ENCODE data around the gene CORO2A. TPM values are rescaled to one million over a fixed set of nuclear protein-coding genes. Genes with fewer than 3 reads are reported as not detected.
"Not testable (repeated sequence)": the region's sequence is repeated elsewhere in the genome, so short reads cannot be mapped to it uniquely, and the experiment has no call there.

Gene CORO2A
- total and polyA plus RNA-seq, 11 donors = 0.09 to 2.2 (median 0.22) TPM

DNA sequence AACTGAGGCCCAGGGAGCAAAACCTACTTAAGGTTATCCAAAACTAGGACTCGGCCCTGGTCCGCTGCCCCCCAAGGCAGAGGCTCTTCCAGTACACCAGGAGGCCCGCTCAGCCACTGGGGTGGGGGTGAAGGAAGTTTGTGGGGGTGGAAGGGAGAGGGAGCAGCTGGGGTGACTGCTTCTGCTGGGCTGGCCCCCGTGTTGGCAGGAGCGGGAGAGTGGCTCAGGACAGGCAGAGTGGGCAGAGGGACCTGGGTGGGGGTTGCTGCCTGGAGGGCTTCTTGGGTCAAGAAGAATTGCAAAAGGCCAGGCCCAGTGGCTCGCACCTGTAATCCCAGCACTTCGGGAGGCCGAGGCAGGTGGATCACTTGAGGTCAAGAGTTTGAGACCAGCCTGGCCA, 65.2 kb downstream of the CORO2A start:
- intact Hi-C loops (cut with DNase I) = no loop called here
- H3K27ac ChIP-seq = no peak overlapping the region

DNA sequence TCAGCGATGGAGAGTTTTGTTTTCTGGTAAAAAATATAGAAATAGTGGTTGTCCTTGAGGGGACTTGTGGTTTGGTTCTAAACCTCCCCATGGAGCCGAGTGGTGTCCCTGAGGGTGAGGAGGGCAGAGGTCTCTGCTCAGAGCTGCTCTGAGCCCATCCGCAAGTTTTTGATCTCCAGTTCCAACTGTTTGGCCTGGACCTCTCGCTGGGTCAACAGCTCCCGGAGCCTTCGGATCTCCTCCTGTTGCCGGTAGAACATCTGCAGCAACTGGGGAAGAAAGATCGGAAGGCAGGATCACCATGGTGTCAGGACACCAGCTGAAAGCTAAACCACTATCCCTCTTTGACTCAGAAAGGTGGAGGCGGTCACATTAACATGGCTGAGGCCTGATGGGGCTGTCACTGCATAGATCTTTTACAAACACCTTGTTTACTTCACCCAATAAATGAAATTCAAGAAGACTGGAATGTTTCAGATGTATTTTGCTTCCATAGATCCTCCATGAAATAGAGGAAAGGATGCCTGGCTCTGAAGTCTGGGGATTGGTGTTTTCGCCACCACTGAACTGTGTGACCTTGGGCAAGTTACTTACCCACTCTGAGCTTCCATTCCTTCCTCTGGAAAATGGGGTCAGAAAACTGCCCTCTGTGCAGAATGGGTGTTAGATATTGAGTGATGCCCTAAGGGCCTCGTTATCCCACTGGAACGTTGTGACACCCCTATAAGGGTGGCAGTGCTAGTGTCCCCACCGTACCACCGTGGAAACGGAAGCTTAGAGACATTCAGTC, 67.6 kb downstream of the CORO2A start:
- Histone ChIP-seq H3K4me3 (no peak overlapping the region), H3K27ac (no peak overlapping the region), H3K27me3 (no peaks in the 10 kb centered on the region), H3K4me1 (peaks cover 0 to 43% (median 2%) of the 10 kb centered on the region in 12 donors), H3K9me3 (no peaks in the 10 kb centered on the region), H3K36me3 (peaks cover 0 to 5% (median 0%) of the 10 kb centered on the region in 9 donors)
- intact Hi-C loops (cut with DNase I) = no loop called here
- TF ChIP-seq POLR2A (IDR thresholded peaks at IDR 0.05) = no peak
- TF ChIP-seq, protein P1, sequence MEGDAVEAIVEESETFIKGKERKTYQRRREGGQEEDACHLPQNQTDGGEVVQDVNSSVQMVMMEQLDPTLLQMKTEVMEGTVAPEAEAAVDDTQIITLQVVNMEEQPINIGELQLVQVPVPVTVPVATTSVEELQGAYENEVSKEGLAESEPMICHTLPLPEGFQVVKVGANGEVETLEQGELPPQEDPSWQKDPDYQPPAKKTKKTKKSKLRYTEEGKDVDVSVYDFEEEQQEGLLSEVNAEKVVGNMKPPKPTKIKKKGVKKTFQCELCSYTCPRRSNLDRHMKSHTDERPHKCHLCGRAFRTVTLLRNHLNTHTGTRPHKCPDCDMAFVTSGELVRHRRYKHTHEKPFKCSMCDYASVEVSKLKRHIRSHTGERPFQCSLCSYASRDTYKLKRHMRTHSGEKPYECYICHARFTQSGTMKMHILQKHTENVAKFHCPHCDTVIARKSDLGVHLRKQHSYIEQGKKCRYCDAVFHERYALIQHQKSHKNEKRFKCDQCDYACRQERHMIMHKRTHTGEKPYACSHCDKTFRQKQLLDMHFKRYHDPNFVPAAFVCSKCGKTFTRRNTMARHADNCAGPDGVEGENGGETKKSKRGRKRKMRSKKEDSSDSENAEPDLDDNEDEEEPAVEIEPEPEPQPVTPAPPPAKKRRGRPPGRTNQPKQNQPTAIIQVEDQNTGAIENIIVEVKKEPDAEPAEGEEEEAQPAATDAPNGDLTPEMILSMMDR (IDR thresholded peaks at IDR 0.05) = no peak
- no peak for DNase-seq
- 89 to 97% (median 92%) methylated on average over 15 of the region's 15 CpGs for WGBS, 4 donors
- no peak for ATAC-seq

More for the DNA sequence above, 65.2 kb downstream of the CORO2A start:
- DNase-seq (no peak), ATAC-seq (no peak)
- Histone ChIP-seq H3K9me3 (no peaks in the 10 kb centered on the region), H3K27me3 (no peaks in the 10 kb centered on the region), H3K4me3 (no peak overlapping the region), H3K36me3 (peaks cover 0 to 10% (median 0%) of the 10 kb centered on the region in 9 donors), H3K4me1 (peaks cover 0 to 21% (median 0%) of the 10 kb centered on the region in 12 donors)
- 94 to 99% (median 97%) methylated on average over 8 of the region's 8 CpGs for WGBS, 4 donors
- TF ChIP-seq POLR2A (IDR thresholded peaks at IDR 0.05) = no peak
- TF ChIP-seq, protein P1 (IDR thresholded peaks at IDR 0.05) = no peak

DNA sequence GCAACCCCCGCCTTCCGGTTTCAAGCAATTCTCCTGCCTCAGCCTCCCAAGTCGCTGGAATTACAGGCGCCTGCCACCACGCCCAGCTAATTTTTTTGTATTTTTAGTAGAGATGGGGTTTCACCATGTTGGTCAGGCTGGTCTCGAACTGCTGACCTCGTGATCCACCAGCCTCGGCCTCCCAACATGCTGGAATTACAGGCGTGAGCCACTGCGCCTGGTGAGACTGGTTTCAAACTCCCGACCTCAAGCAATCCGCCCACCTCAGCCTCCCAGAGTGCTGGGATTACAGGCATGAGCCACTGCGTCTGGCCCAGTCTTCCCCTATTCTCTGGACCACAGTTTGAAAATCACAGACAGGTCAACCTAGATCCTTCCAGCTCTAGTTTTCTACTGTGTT, 68.3 kb downstream of the CORO2A start:
- WGBS, 4 donors = 91 to 97% (median 95%) methylated on average over 13 of the region's 13 CpGs

DNA sequence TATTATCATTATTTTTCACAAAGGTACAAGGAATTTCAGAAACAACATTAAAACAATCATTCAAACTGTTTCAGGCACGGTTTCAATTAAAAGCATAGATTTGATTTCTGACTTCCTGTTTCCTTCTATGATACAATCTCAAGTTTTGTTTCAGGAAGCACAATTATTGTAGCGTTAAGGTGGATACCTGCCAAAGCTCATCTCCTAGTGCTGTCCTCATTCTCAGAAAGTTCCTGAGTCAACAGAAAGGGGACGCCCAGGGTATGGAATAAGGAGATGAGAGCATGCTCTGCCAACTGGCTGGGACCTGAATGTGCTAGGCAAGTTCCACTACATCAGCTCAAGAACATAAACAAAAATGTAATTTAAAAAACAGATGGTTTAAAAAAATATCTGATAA, 71.4 kb downstream of the CORO2A start:
- H3K9me3 ChIP-seq = no peaks in the 10 kb centered on the region
- peak overlapping the region in 3 of 12 donors; percentile 24 to 92 (median 37) for H3K27ac ChIP-seq
- intact Hi-C loops (cut with DNase I) = no loop called here
- no peak for TF ChIP-seq POLR2A (IDR thresholded peaks at IDR 0.05)
- TF ChIP-seq, protein P1 (IDR thresholded peaks at IDR 0.05) = peak in 1 of 12 donors; percentile 10
- ATAC-seq (peak in 1 of 4 donors; percentile 29), DNase-seq (no peak)
- 49 to 56% (median 53%) methylated on average over 3 of the region's 3 CpGs for WGBS, 4 donors
- no peak overlapping the region for H3K4me3 ChIP-seq
- H3K27me3 ChIP-seq = no peaks in the 10 kb centered on the region
- H3K4me1 ChIP-seq = peaks cover 0 to 58% (median 7%) of the 10 kb centered on the region in 12 donors
- peaks cover 0 to 6% (median 0%) of the 10 kb centered on the region in 9 donors for H3K36me3 ChIP-seq

More for the DNA sequence above, 68.3 kb downstream of the CORO2A start:
- H3K27ac ChIP-seq; intact Hi-C loops (cut with DNase I); H3K36me3 ChIP-seq; H3K9me3 ChIP-seq; H3K27me3 ChIP-seq; DNase-seq; H3K4me3 ChIP-seq; ATAC-seq: not testable (repeated sequence)
- H3K4me1 ChIP-seq = peaks cover 0 to 43% (median 5%) of the 10 kb centered on the region in 12 donors

Measured in heart left ventricle (tissue), 16 donors.